Mesendoderm (in vitro differentiated cells): ENCODE results near the gene NEMF.
"Not testable (repeated sequence)": the region's sequence is repeated elsewhere in the genome, so short reads cannot be mapped to it uniquely, and the experiment has no call there.

Experiments
- DNase-seq: peaks from one replicate; pipeline ENCODE4 v3.0.0; 2013
- H2AK5ac ChIP-seq: 2 replicates; pipeline ENCODE4 v1.6.1; 2013; ENCODE audit warnings: low read length, inconsistent platforms
- H2BK120ac ChIP-seq: 2 replicates; pipeline ENCODE4 v1.6.1; 2013; ENCODE audit warnings: low read depth, mild to moderate bottlenecking, low read length, moderate library complexity, mixed read lengths
- H2BK15ac ChIP-seq: replicated peaks from 2 replicates; pipeline ENCODE4 v1.6.1; 2013; ENCODE audit warnings: low read depth, mild to moderate bottlenecking, moderate library complexity
- H2BK5ac ChIP-seq: 2 replicates; pipeline ENCODE4 v1.6.1; 2013; ENCODE audit warnings: low read length, inconsistent platforms
- H3K18ac ChIP-seq: 2 replicates; pipeline ENCODE4 v1.6.1; 2013; ENCODE audit warnings: mild to moderate bottlenecking, low read length, mixed read lengths
- H3K23ac ChIP-seq: one replicate; pipeline ENCODE4 v1.6.1; 2013; ENCODE audit warnings: low read length
- H3K27ac ChIP-seq: 2 replicates; pipeline ENCODE4 v1.5.1; 2013; ENCODE audit warnings: low read depth, mild to moderate bottlenecking, inconsistent platforms, low read length, moderate library complexity
- H3K27me3 ChIP-seq: 2 replicates; pipeline ENCODE4 v1.6.1; 2013; ENCODE audit warnings: low read length, control low read depth, mild to moderate bottlenecking, inconsistent platforms; ENCODE audit not compliant: insufficient read depth, poor library complexity
- H3K36me3 ChIP-seq: 2 replicates; pipeline ENCODE4 v1.6.1; 2013; ENCODE audit warnings: low read length, inconsistent platforms; ENCODE audit not compliant: control insufficient read depth, insufficient read depth
- H3K4ac ChIP-seq: one replicate; pipeline ENCODE4 v1.6.1; 2013; ENCODE audit warnings: low read depth, mild to moderate bottlenecking, low read length, moderate library complexity
- H3K4me1 ChIP-seq: 2 replicates; pipeline ENCODE4 v1.6.1; 2013; ENCODE audit warnings: low read depth, low read length, inconsistent platforms; ENCODE audit not compliant: control insufficient read depth
- H3K4me2 ChIP-seq: 2 replicates; pipeline ENCODE4 v1.6.1; 2013; ENCODE audit warnings: low read length
- H3K4me3 ChIP-seq: 2 replicates; pipeline ENCODE4 v1.5.1; 2013; ENCODE audit warnings: mild to moderate bottlenecking, low read length
- H3K56ac ChIP-seq: one replicate; pipeline ENCODE4 v1.6.1; 2013; ENCODE audit warnings: low read length
- H3K79me1 ChIP-seq: 2 replicates; pipeline ENCODE4 v1.6.1; 2013; ENCODE audit warnings: low read length, inconsistent platforms
- H3K79me2 ChIP-seq: 2 replicates; pipeline ENCODE4 v1.6.1; 2013; ENCODE audit warnings: mild to moderate bottlenecking, low read length; ENCODE audit not compliant: control insufficient read depth, insufficient read depth
- H3K9ac ChIP-seq: 2 replicates; pipeline ENCODE4 v1.6.1; 2013; ENCODE audit warnings: low read length, inconsistent platforms
- H4K5ac ChIP-seq: one replicate; pipeline ENCODE4 v1.6.1; 2013; ENCODE audit warnings: low read length
- H4K8ac ChIP-seq: one replicate; pipeline ENCODE4 v1.6.1; 2013; ENCODE audit warnings: low read depth, mild to moderate bottlenecking, control low read depth, low read length, moderate library complexity
- WGBS: extraction: QIAGEN DNeasy Blood & Tissue Kit; methylation state at CpG from one replicate; pipeline ENCODE4 v1.1.7; 2013; ENCODE audit warnings: low lambda C conversion rate, missing lambda C conversion rate; ENCODE audit not compliant: insufficient coverage; ENCODE audit errors: extremely low coverage; 5-methylcytosine and 5-hydroxymethylcytosine counted together

NEMF gene

DNA sequence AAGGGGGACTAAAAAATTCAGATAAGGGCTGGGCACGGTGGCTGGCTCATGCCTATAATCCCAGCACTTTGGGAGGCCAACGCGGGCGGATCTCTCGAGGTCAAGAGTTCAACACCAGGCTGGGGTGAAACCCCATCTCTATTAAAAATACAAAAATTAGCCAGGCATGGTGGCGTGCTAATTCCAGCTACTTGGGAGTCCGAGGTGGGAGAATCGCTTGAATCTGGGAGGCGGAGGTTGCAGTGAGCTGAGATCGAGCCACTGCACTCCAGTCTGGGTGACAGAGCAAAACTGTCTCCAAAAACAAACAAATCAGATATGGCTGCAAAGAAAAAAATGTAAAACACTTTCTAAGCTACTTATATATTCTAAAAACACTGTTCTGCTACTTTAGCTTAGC lies 80.9 kb downstream of the NEMF start:
- H3K27ac ChIP-seq, H2BK5ac ChIP-seq, H3K56ac ChIP-seq, H3K4me2 ChIP-seq, H3K27me3 ChIP-seq, H2AK5ac ChIP-seq, H3K4ac ChIP-seq, H2BK120ac ChIP-seq, H4K5ac ChIP-seq, H4K8ac ChIP-seq, H3K4me3 ChIP-seq, H3K23ac ChIP-seq, H3K4me1 ChIP-seq, H3K9ac ChIP-seq, H3K36me3 ChIP-seq, H3K79me1 ChIP-seq, H3K18ac ChIP-seq, H2BK15ac ChIP-seq, DNase-seq: not testable (repeated sequence)
- H3K79me2 ChIP-seq: peaks cover 17% of the 10 kb centered on the region
- WGBS: no CpG with 5 or more reads among the region's 10 CpGs

DNA sequence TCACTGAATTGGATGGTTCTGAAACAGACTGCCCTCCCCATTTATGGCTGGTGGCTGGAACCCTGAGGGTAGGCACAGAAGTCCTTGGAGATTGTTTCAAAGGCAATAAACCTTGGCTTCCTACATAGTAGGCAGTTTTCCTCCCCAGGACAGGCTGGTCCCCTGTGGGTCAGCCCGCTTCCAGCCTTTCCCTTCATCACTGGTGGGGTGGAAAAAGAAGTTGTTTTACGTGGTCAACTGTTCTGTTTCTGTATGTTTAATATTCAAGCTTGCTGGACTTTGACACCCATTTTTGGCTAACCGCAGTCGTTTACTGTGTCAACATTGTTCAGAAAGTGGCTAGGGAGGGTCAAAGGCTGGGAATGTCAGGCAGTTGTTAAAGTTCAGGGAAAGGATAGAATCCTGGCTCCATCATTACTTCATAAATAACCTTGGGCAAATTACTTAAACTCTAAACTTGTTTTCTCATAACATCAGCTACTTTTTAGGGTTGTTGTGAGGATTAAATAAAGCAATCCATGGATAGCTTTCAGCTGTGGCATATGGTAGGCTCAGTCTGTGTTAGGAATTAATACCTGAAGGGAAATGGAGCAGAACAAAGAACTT lies 82.3 kb downstream of the NEMF start:
- H3K23ac ChIP-seq: no peak overlapping the region
- H3K4me3 ChIP-seq: no peak overlapping the region
- no peak overlapping the region for H3K18ac ChIP-seq
- peak overlapping the region; percentile 40 for H3K9ac ChIP-seq
- peaks cover 17% of the 10 kb centered on the region for H3K79me2 ChIP-seq
- no peak overlapping the region for H2BK15ac ChIP-seq
- peaks cover 7% of the 10 kb centered on the region for H3K79me1 ChIP-seq
- no peak overlapping the region for H2BK5ac ChIP-seq
- no peak overlapping the region for H4K5ac ChIP-seq
- H3K27ac ChIP-seq: no peak overlapping the region
- no peaks in the 10 kb centered on the region for H3K4me1 ChIP-seq
- H3K27me3 ChIP-seq: no peaks in the 10 kb centered on the region
- no peaks in the 10 kb centered on the region for H3K36me3 ChIP-seq
- DNase-seq: no peak
- H2BK120ac ChIP-seq: no peak overlapping the region
- peak overlapping the region; percentile 60 for H3K56ac ChIP-seq
- WGBS: no CpG with 5 or more reads among the region's 4 CpGs
- no peak overlapping the region for H4K8ac ChIP-seq
- H3K4ac ChIP-seq: no peak overlapping the region
- no peak overlapping the region for H2AK5ac ChIP-seq
- H3K4me2 ChIP-seq: no peak overlapping the region

DNA sequence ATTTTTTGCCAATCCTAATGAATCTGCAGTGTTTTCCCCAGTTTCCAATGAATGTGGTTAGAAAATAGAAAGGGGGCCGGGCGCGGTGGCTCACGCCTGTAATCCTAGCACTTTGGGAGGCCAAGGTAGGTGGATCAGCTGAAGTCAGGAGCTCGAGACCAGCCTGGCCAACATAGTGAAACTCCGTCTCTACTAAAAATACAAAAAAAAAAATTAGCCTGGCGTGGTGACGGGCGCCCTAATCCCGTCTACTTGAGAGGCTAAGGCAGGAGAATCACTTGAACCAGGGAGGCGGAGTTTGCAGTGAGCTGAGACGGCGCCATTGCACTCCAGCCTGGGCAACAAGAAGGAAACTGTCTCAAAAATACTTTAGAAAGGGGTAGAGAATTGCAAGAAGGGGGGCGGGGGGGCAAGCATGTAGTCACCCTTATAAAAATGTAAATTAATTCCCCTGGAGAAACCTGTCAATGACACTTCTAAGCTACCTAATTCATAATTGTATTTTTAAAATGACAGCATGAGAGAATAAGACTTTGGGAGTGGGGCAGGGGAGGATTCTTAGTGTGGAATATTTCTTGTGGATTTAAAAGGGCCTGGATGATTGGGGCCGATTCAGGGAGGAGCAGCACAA lies 82.9 kb downstream of the NEMF start:
- Histone ChIP-seq H2BK120ac (no peak overlapping the region), H2BK5ac (no peak overlapping the region), H3K4me2 (no peak overlapping the region), H3K23ac (no peak overlapping the region), H3K18ac (no peak overlapping the region), H4K5ac (no peak overlapping the region), H3K27me3 (no peaks in the 10 kb centered on the region), H2AK5ac (no peak overlapping the region), H3K79me2 (peaks cover 17% of the 10 kb centered on the region), H3K56ac (peak overlapping the region; percentile 60), H2BK15ac (no peak overlapping the region), H3K9ac (peak overlapping the region; percentile 40), H3K79me1 (peaks cover 7% of the 10 kb centered on the region), H3K4me3 (no peak overlapping the region), H3K27ac (no peak overlapping the region), H3K4ac (no peak overlapping the region), H3K36me3 (no peaks in the 10 kb centered on the region), H3K4me1 (no peaks in the 10 kb centered on the region), H4K8ac (no peak overlapping the region)
- WGBS: no CpG with 5 or more reads among the region's 15 CpGs
- DNase-seq: no peak

DNA sequence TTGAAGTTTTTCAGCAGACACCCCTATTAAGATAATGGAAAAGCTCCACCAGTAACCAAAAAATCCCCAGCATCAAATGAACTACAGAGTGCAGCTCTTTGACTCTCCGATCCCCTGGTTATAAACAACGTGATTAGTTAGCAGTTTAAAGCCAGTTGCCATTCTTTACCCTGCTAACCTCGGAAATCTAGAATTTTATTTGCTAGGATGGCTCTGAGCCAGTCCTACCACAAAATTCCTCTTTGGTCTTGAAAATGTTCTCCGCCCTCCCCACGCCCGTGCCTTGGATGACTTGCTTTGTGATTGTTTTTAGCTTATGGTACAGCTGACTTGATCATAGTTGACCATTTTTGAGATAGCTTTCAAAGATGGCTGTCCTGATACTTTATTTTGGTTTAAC lies 83.4 kb downstream of the NEMF start:
- no peak overlapping the region for H4K8ac ChIP-seq
- peak overlapping the region; percentile 82 for H3K9ac ChIP-seq
- H3K79me1 ChIP-seq: peaks cover 7% of the 10 kb centered on the region
- no peaks in the 10 kb centered on the region for H3K4me1 ChIP-seq
- no peak overlapping the region for H2BK120ac ChIP-seq
- no CpG with 5 or more reads among the region's 6 CpGs for WGBS
- no peak overlapping the region for H2AK5ac ChIP-seq
- H4K5ac ChIP-seq: no peak overlapping the region
- no peaks in the 10 kb centered on the region for H3K36me3 ChIP-seq
- H2BK15ac ChIP-seq: no peak overlapping the region
- H3K4me3 ChIP-seq: peak overlapping the region; percentile 57
- H3K4ac ChIP-seq: no peak overlapping the region
- H3K4me2 ChIP-seq: peak overlapping the region; percentile 89
- H3K27ac ChIP-seq: no peak overlapping the region
- H3K27me3 ChIP-seq: no peaks in the 10 kb centered on the region
- H3K18ac ChIP-seq: no peak overlapping the region
- peak overlapping the region; percentile 1 for H3K23ac ChIP-seq
- no peak for DNase-seq
- peak overlapping the region; percentile 94 for H3K56ac ChIP-seq
- no peak overlapping the region for H2BK5ac ChIP-seq
- peaks cover 17% of the 10 kb centered on the region for H3K79me2 ChIP-seq

DNA sequence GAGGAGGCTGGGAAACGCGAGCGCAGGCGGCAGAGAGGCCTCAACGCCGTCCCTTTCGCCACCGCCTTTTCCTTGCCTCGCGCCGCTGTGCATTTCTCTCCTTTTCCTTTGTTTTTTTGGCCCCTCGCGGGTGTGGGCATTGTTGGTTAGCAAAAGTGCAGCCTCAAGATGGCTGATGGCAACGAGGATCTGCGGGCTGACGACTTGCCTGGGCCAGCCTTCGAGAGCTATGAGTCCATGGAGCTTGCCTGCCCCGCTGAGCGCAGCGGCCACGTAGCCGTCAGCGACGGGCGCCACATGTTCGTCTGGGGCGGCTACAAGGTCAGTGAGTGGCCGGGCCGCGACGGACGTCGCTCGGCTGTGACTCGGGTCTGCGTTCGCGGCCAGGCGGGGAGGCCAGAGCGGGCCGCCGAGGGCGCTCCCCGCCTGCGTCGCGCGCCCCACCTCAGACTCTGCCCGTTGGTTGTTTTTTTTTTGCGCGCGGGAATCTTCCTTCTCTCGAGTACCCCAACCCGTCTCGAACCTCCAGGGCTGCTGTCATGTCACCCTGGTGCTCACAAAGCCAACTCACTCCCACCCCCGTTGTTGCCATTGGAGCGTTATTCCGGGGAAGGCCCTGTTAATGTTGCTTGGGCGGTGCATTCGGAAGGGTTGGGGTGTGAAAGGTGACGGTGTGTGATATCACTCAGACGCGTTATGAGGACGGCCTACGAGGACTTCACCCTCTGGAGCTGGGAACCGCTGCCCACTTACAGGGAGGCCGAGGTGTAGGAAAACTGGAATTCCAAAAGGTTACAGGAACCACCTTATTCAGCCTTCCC lies 84.1 kb downstream of the NEMF start:
- peak; percentile 81 for DNase-seq
- Histone ChIP-seq H2BK120ac (no peak overlapping the region), H2AK5ac (no peak overlapping the region), H3K79me2 (peaks cover 17% of the 10 kb centered on the region), H3K23ac (peak overlapping the region; percentile 1), H3K18ac (peak overlapping the region; percentile 51), H3K4me3 (peak overlapping the region; percentile 57), H2BK15ac (no peak overlapping the region), H3K9ac (peak overlapping the region; percentile 82), H3K36me3 (no peaks in the 10 kb centered on the region), H3K79me1 (peaks cover 7% of the 10 kb centered on the region), H4K8ac (no peak overlapping the region), H2BK5ac (peak overlapping the region; percentile 2), H3K4me1 (no peaks in the 10 kb centered on the region), H3K27ac (peak overlapping the region; percentile 77), H3K4ac (peak overlapping the region; percentile 87), H3K56ac (peak overlapping the region; percentile 94), H4K5ac (no peak overlapping the region), H3K27me3 (no peaks in the 10 kb centered on the region), H3K4me2 (peak overlapping the region; percentile 89)
- no CpG with 5 or more reads among the region's 67 CpGs for WGBS
